Neural cell (in vitro differentiated cells): ENCODE results near the gene ST3GAL2. TPM values are rescaled to one million over a fixed set of nuclear protein-coding genes. Genes with fewer than 3 reads are reported as not detected.

Experiments
- H2AFZ ChIP-seq: fragments of 200-600, 300-800 bp; sonication (generic), shearing (Covaris generic); 2 replicates; pipeline ENCODE4 v1.6.0; 2014; ENCODE audit warnings: low read depth, mild to moderate bottlenecking, antibody characterized with exemption, low read length, moderate library complexity
- H3F3A ChIP-seq: fragments of 200-600 bp; shearing (Covaris generic); 2 replicates; pipeline ENCODE4 v1.6.1; 2016; ENCODE audit warnings: mild to moderate bottlenecking, moderate library complexity, mixed read lengths, antibody characterized with exemption, low read length; ENCODE audit not compliant: insufficient read depth, poor library complexity, severe bottlenecking
- H3K27ac ChIP-seq: fragments of 200-600, 300-800 bp; sonication (generic), shearing (Covaris generic); 2 replicates; pipeline ENCODE4 v1.5.1; 2014; ENCODE audit warnings: mild to moderate bottlenecking, low read length, moderate library complexity
- H3K27me3 ChIP-seq: fragments of 300-800, 200-600 bp; sonication (generic), shearing (Covaris generic); 2 replicates; pipeline ENCODE4 v1.6.0; 2014; ENCODE audit warnings: mild to moderate bottlenecking, low read depth, low read length, moderate library complexity; ENCODE audit not compliant: insufficient read depth
- H3K36me3 ChIP-seq: fragments of 300-800, 200-600 bp; sonication (generic), shearing (Covaris generic); 2 replicates; pipeline ENCODE4 v1.5.1; 2014; ENCODE audit warnings: mild to moderate bottlenecking, antibody characterized with exemption, low read length, moderate library complexity; ENCODE audit not compliant: insufficient read depth
- H3K4me2 ChIP-seq: fragments of 300-800, 200-600 bp; sonication (generic), shearing (Covaris generic); 2 replicates; pipeline ENCODE4 v1.6.0; 2014; ENCODE audit warnings: mild to moderate bottlenecking, low read length
- H3K4me3 ChIP-seq: fragments of 300-800, 200-600 bp; sonication (generic), shearing (Covaris generic); 2 replicates; pipeline ENCODE4 v1.5.1; 2014; ENCODE audit warnings: mild to moderate bottlenecking, low read length, moderate library complexity
- H3K79me2 ChIP-seq: fragments of 200-600 bp; shearing (Covaris generic); replicated peaks from 2 replicates; pipeline ENCODE4 v1.6.0; 2014; ENCODE audit warnings: mild to moderate bottlenecking, low read length, moderate library complexity; ENCODE audit not compliant: insufficient read depth
- H3K9ac ChIP-seq: fragments of 300-800, 200-600 bp; sonication (generic), shearing (Covaris generic); 2 replicates; pipeline ENCODE4 v1.6.1; 2016; ENCODE audit warnings: mild to moderate bottlenecking, low read length, mixed read lengths
- H3K9me2 ChIP-seq: fragments of 200-600 bp; shearing (Covaris generic); 2 replicates; pipeline ENCODE4 v1.6.1; 2016; ENCODE audit warnings: mild to moderate bottlenecking, low read length, mixed read lengths; ENCODE audit not compliant: insufficient read depth
- H3K9me3 ChIP-seq: fragments of 200-600, 300-800 bp; sonication (generic), shearing (Covaris generic); 2 replicates; pipeline ENCODE4 v1.6.1; 2016; ENCODE audit warnings: mild to moderate bottlenecking, mixed run types, low read length, moderate library complexity, mixed read lengths
- H4K20me1 ChIP-seq: fragments of 200-600 bp; shearing (Covaris generic); 2 replicates; pipeline ENCODE4 v1.6.1; 2016; ENCODE audit warnings: mild to moderate bottlenecking, mixed run types; ENCODE audit not compliant: insufficient read depth
- CTCF ChIP-seq: fragments of 450-650 bp; IDR thresholded peaks from 2 replicates; pipeline ENCODE4 v1.5.1; 2014; ENCODE audit warnings: antibody characterized with exemption, mild to moderate bottlenecking, moderate library complexity; ENCODE audit not compliant: poor library complexity, severe bottlenecking
- EP300 ChIP-seq: fragments of 450-650 bp; conservative IDR thresholded peaks from 2 replicates; pipeline ENCODE4 v1.6.1; 2014; ENCODE audit warnings: antibody characterized with exemption, mild to moderate bottlenecking, moderate library complexity; ENCODE audit not compliant: poor library complexity, severe bottlenecking
- EZH2 ChIP-seq: fragments of 200-600, 300-800 bp; shearing (Covaris generic), sonication (generic); IDR thresholded peaks from 2 replicates; pipeline ENCODE4 v1.6.1; 2014; ENCODE audit warnings: antibody characterized with exemption, low read length, borderline replicate concordance, mild to moderate bottlenecking; ENCODE audit not compliant: insufficient read depth, poor library complexity, severe bottlenecking
- MXI1 ChIP-seq: fragments of 450-650 bp; conservative IDR thresholded peaks from 2 replicates; pipeline ENCODE4 v1.6.1; 2014; ENCODE audit warnings: antibody characterized with exemption, mild to moderate bottlenecking; ENCODE audit not compliant: poor library complexity, severe bottlenecking
- RAD21 ChIP-seq: fragments of 450-650 bp; conservative IDR thresholded peaks from 2 replicates; pipeline ENCODE4 v1.6.1; 2014; ENCODE audit warnings: antibody characterized with exemption, mild to moderate bottlenecking, moderate library complexity
- REST ChIP-seq: IDR thresholded peaks from 2 replicates; pipeline ENCODE4 v1.6.1; 2012; ENCODE audit warnings: borderline replicate concordance
- SMC3 ChIP-seq: fragments of 450-650 bp; conservative IDR thresholded peaks from 2 replicates; pipeline ENCODE4 v1.6.1; 2014; ENCODE audit warnings: antibody characterized with exemption, mild to moderate bottlenecking, moderate library complexity; ENCODE audit not compliant: poor library complexity
- TAF1 ChIP-seq: IDR thresholded peaks from 2 replicates; pipeline ENCODE4 v1.6.1; 2012; ENCODE audit warnings: low read depth
- polyA plus RNA-seq: library from polyadenylated mRNA; depleted of rRNA; stranded (reverse); fragments of >200 nt; gene quantifications from 2 replicates; pipeline ENCODE4 v1.2.3, GENCODE V29; 2014

ST3GAL2 gene
- polyA plus RNA-seq, 1 donor from 2014 or later = 19.4 TPM

- H3K4me2 ChIP-seq = no peak overlapping the region
- no peaks in the 10 kb centered on the region for H3K9me3 ChIP-seq
- TF ChIP-seq MXI1 (no peak), TAF1 (no peak), EZH2 (no peak), REST (no peak)
- H3F3A ChIP-seq = peaks cover 5% of the 10 kb centered on the region
- H2AFZ ChIP-seq = no peak overlapping the region
- H3K9ac ChIP-seq = no peak overlapping the region
- no peaks in the 10 kb centered on the region for H3K9me2 ChIP-seq
- no peaks in the 10 kb centered on the region for H4K20me1 ChIP-seq
- no peaks in the 10 kb centered on the region for H3K27me3 ChIP-seq
- no peaks in the 10 kb centered on the region for H3K79me2 ChIP-seq
- H3K4me3 ChIP-seq = no peak overlapping the region
- no peaks in the 10 kb centered on the region for H3K36me3 ChIP-seq
- no peak overlapping the region for H3K27ac ChIP-seq
These were observed 55.4 kb downstream of the ST3GAL2 start for GRCh38 chr16:70383421-70383960.

- H3K9me3 ChIP-seq = no peaks in the 10 kb centered on the region
- peak overlapping the region; percentile 40 for H3K27ac ChIP-seq
- peak overlapping the region; percentile 57 for H3K9ac ChIP-seq
- H3K4me3 ChIP-seq = peak overlapping the region; percentile 80
- H3K79me2 ChIP-seq = no peaks in the 10 kb centered on the region
- H2AFZ ChIP-seq = peak overlapping the region; percentile 41
- H3K9me2 ChIP-seq = no peaks in the 10 kb centered on the region
- TF ChIP-seq RAD21 (no peak), EP300 (no peak), TAF1 (no peak), REST (peak; percentile 3), CTCF (no peak), SMC3 (no peak), EZH2 (no peak)
- peaks cover 5% of the 10 kb centered on the region for H3F3A ChIP-seq
- no peaks in the 10 kb centered on the region for H3K27me3 ChIP-seq
- H3K36me3 ChIP-seq = no peaks in the 10 kb centered on the region
- no peaks in the 10 kb centered on the region for H4K20me1 ChIP-seq
- peak overlapping the region; percentile 26 for H3K4me2 ChIP-seq
These were observed 57.1 kb downstream of the ST3GAL2 start for GRCh38 chr16:70381604-70382342.
